ENCODE data around the gene TRIM7. TPM values are rescaled to one million over a fixed set of nuclear protein-coding genes. Genes with fewer than 3 reads are reported as not detected.
A peak's percentile ranks its signal among the peaks of the same experiment; 100 is the strongest.

The TRIM7 gene
- polyA plus RNA-seq, 1 donor (not counting 4 experiments of a cell fraction or from before 2014, with no cell fraction given) = 27.6 TPM

- no peaks in the 10 kb centered on the region for H3K36me3 ChIP-seq (ENCODE audit: control insufficient read depth in 2 of 2, extremely low read depth in 1 of 2, insufficient read depth in 2 of 2, low read length in 2 of 2)
- H3K9me3 ChIP-seq (ENCODE audit: control insufficient read depth, low read depth, low read length) = no peaks in the 10 kb centered on the region
- H4K20me1 ChIP-seq (ENCODE audit: control insufficient read depth, extremely low read depth, insufficient read depth, low read length) = no peaks in the 10 kb centered on the region
- FAIRE-seq (no peak), DNase-seq (ENCODE audit: low read depth, low spot score) (no peak)
- H3K27ac ChIP-seq (ENCODE audit: control insufficient read depth, insufficient read depth, low read length) = peak overlapping the region; percentile 66
- H3K4me3 ChIP-seq (ENCODE audit: control insufficient read depth in 2 of 3, extremely low read depth in 1 of 3, insufficient read depth in 2 of 3, low read depth in 1 of 3, low read length in 3 of 3) = peak overlapping the region; percentile 16 to 46 (median 43)
- H3K27me3 ChIP-seq (ENCODE audit: control insufficient read depth, extremely low read depth, insufficient read depth, low read length) = no peaks in the 10 kb centered on the region
- peak overlapping the region; percentile 58 for H3K9ac ChIP-seq (ENCODE audit: control insufficient read depth, extremely low read depth, insufficient read depth, low read length)
- dilution Hi-C loops (cut with MboI; ENCODE audit: extremely low pct_ligation_motif_present, low sequenced_read_pairs) = no loop called here
- H3K4me2 ChIP-seq (ENCODE audit: control insufficient read depth, extremely low read depth, insufficient read depth, low read depth, low read length) = peak overlapping the region; percentile 62
- peaks cover 12% of the 10 kb centered on the region for H3K4me1 ChIP-seq (ENCODE audit: control insufficient read depth, extremely low read depth, insufficient read depth, low read length)
- H3K9me1 ChIP-seq (ENCODE audit: control insufficient read depth, extremely low read depth, insufficient read depth, low read length) = no peaks in the 10 kb centered on the region
- peak overlapping the region; percentile 81 for H2AFZ ChIP-seq (ENCODE audit: control insufficient read depth, low read length)
- H3K79me2 ChIP-seq (ENCODE audit: control insufficient read depth, insufficient read depth, low read length) = no peaks in the 10 kb centered on the region
- TF ChIP-seq CTCF (optimal IDR thresholded peaks at IDR 0.05 in 1 of 3, IDR thresholded peaks at IDR 0.05 in 1 of 3, conservative IDR thresholded peaks at IDR 0.05 in 1 of 3; ENCODE audit: extremely low read depth in 1 of 3, insufficient read depth in 2 of 3, low read length in 3 of 3) (no peak), EZH2 (IDR thresholded peaks at IDR 0.05; ENCODE audit: low read length) (no peak)
Measured at GRCh38 chr5:181160152-181160754, 44.7 kb downstream of the TRIM7 start.

GRCh38 chr5:181159286-181160151 is 45.5 kb downstream of the TRIM7 start:
- H3K79me2 ChIP-seq (ENCODE audit: control insufficient read depth, insufficient read depth, low read length) = no peaks in the 10 kb centered on the region
- DNase-seq (ENCODE audit: low read depth, low spot score) = no peak
- peak overlapping the region; percentile 66 for H3K27ac ChIP-seq (ENCODE audit: control insufficient read depth, insufficient read depth, low read length)
- peak overlapping the region; percentile 62 for H3K4me2 ChIP-seq (ENCODE audit: control insufficient read depth, extremely low read depth, insufficient read depth, low read depth, low read length)
- no peaks in the 10 kb centered on the region for H3K36me3 ChIP-seq (ENCODE audit: control insufficient read depth in 2 of 2, extremely low read depth in 1 of 2, insufficient read depth in 2 of 2, low read length in 2 of 2)
- TF ChIP-seq EZH2 (IDR thresholded peaks at IDR 0.05; ENCODE audit: low read length) (no peak), CTCF (optimal IDR thresholded peaks at IDR 0.05 in 1 of 3, IDR thresholded peaks at IDR 0.05 in 1 of 3, conservative IDR thresholded peaks at IDR 0.05 in 1 of 3; ENCODE audit: extremely low read depth in 1 of 3, insufficient read depth in 2 of 3, low read length in 3 of 3) (peak; percentile 86 to 93 (median 91))
- H3K4me1 ChIP-seq (ENCODE audit: control insufficient read depth, extremely low read depth, insufficient read depth, low read length) = peaks cover 12% of the 10 kb centered on the region
- H2AFZ ChIP-seq (ENCODE audit: control insufficient read depth, low read length) = no peak overlapping the region
- H3K9ac ChIP-seq (ENCODE audit: control insufficient read depth, extremely low read depth, insufficient read depth, low read length) = peak overlapping the region; percentile 58
- H4K20me1 ChIP-seq (ENCODE audit: control insufficient read depth, extremely low read depth, insufficient read depth, low read length) = no peaks in the 10 kb centered on the region
- H3K9me3 ChIP-seq (ENCODE audit: control insufficient read depth, low read depth, low read length) = no peaks in the 10 kb centered on the region
- H3K27me3 ChIP-seq (ENCODE audit: control insufficient read depth, extremely low read depth, insufficient read depth, low read length) = no peaks in the 10 kb centered on the region
- dilution Hi-C loops (cut with MboI; ENCODE audit: extremely low pct_ligation_motif_present, low sequenced_read_pairs) = no loop called here
- H3K9me1 ChIP-seq (ENCODE audit: control insufficient read depth, extremely low read depth, insufficient read depth, low read length) = no peaks in the 10 kb centered on the region
- no peak overlapping the region for H3K4me3 ChIP-seq (ENCODE audit: control insufficient read depth in 2 of 3, extremely low read depth in 1 of 3, insufficient read depth in 2 of 3, low read depth in 1 of 3, low read length in 3 of 3)
- peak; percentile 76 for FAIRE-seq

Data from keratinocyte (primary cell).